ENCODE data around the gene FRAT2.
A peak's percentile ranks its signal among the peaks of the same experiment; 100 is the strongest.

Gene FRAT2

GRCh38 chr10:97323501-97323900, 11.0 kb downstream of the FRAT2 start:
- no peak for DNase-seq

GRCh38 chr10:97321804-97322190, 12.7 kb downstream of the FRAT2 start:
- no peak for DNase-seq

- no peak for DNase-seq
Observed at GRCh38 chr10:97321032-97321803, 13.3 kb downstream of the FRAT2 start.

GRCh38 chr10:97320480-97321031, 14.0 kb downstream of the FRAT2 start:
- DNase-seq: no peak

GRCh38 chr10:97319671-97320479, 14.7 kb downstream of the FRAT2 start:
- DNase-seq: no peak

- peak; percentile 83 for DNase-seq
Observed at GRCh38 chr10:97318772-97319651, 15.5 kb downstream of the FRAT2 start, which contains the start of gene FRAT1. FRAT1 (plus strand) TSS chr10:97319271; CDS start chr10:97319454, 183 bp downstream.

GRCh38 chr10:97314671-97315070, 19.9 kb downstream of the FRAT2 start:
- no peak for DNase-seq

- no peak for DNase-seq
Observed at GRCh38 chr10:97312897-97313296, 21.6 kb downstream of the FRAT2 start.

- peak; percentile 21 for DNase-seq
Observed at GRCh38 chr10:97311111-97311626, 23.4 kb downstream of the FRAT2 start.

- no peak for DNase-seq
Observed at GRCh38 chr10:97307866-97308780, 26.4 kb downstream of the FRAT2 start.

- no peak for DNase-seq
Observed at GRCh38 chr10:97307441-97307840, 27.1 kb downstream of the FRAT2 start.

GRCh38 chr10:97302088-97302791, 32.3 kb downstream of the FRAT2 start:
- no peak for DNase-seq

- no peak for DNase-seq
Observed at GRCh38 chr10:97300980-97301379, 33.5 kb downstream of the FRAT2 start.

- DNase-seq: no peak
Observed at GRCh38 chr10:97298223-97298571, 36.3 kb downstream of the FRAT2 start.

GRCh38 chr10:97297556-97298222, 36.8 kb downstream of the FRAT2 start:
- DNase-seq: peak; percentile 9

- no peak for DNase-seq
Observed at GRCh38 chr10:97292862-97293198, 41.7 kb downstream of the FRAT2 start.

- DNase-seq: peak; percentile 99
Observed at GRCh38 chr10:97292097-97292861, 42.2 kb downstream of the FRAT2 start, which contains the start of gene ARHGAP19. ARHGAP19 (minus strand) TSS chr10:97292637; CDS start chr10:97292627, 10 bp downstream.

GRCh38 chr10:97291357-97292096, 43.0 kb downstream of the FRAT2 start:
- peak; percentile 69 for DNase-seq

Measured in kidney glomerular epithelial cell (primary cell).